SK-N-SH treated with all-trans-retinoic acid at 6 μM for 48 hours (cell line): ENCODE results near the gene PLA2G10.

Experiments
- ARNTL ChIP-seq: fragments of 450-650 bp; formaldehyde crosslinking; IDR thresholded peaks from 2 replicates; pipeline ENCODE4 v1.5.0; 2020; ENCODE audit warnings: low read depth, mild to moderate bottlenecking, moderate library complexity, borderline replicate concordance
- ISL1 ChIP-seq: fragments of 250-450 bp; sonication (Bioruptor Pico); IDR thresholded peaks from 2 replicates; pipeline ENCODE4 v2.1.2; 2022; ENCODE audit warnings: mild to moderate bottlenecking, moderate library complexity

DNA sequence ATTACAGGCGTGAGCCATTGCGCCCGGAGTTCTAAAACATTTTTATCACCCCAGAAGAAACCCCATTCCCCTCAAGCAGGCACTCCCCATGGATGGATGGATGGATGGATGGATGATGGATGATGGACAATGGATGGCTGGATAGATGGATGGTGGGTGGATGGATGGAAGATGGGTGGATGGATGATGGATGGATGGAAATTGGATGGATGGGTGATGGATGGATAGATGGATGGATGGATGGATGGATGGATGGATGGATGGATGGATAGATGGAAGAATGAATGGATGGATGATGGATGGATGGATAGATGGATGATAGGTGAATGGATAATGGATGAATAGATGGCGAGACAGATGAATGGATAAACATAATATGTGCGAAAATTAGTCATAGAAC, 16.5 kb downstream of the PLA2G10 start:
- TF ChIP-seq ISL1 (CRISPR knock-in tag) (no peak), ARNTL (CRISPR knock-in tag) (no peak)
